Adrenal gland (tissue), 12 donors: ENCODE results near the gene PTTG2. TPM values are rescaled to one million over a fixed set of nuclear protein-coding genes. Genes with fewer than 3 reads are reported as not detected.
A peak's percentile ranks its signal among the peaks of the same experiment; 100 is the strongest.

Experiments
- DNase-seq, 7 donors: peaks; one replicate each; pipeline ENCODE4 v3.0.0-alpha.2; 2019 to 2020
- H3K27ac ChIP-seq, 5 donors: fragments of 200-600 bp; sonication (generic) in 4 of 5; 1 replicate in 3 of 5; 2 replicates in 2 of 5; pipeline versions ENCODE4 v1.5.1 to v1.8.0; 2016 to 2020; ENCODE audit warnings: mild to moderate bottlenecking in 1 of 5
- H3K27me3 ChIP-seq: fragments of 200-600 bp; 2 replicates; pipeline ENCODE4 v1.8.0; 2021
- H3K36me3 ChIP-seq, 2 donors: fragments of 200-600 bp; replicated peaks in 1 of 2; 1 replicate in 1 of 2; 2 replicates in 1 of 2; pipeline versions ENCODE4 v1.5.1 to v1.8.0; 2018 to 2022
- H3K4me1 ChIP-seq, 2 donors: fragments of 200-600 bp; replicated peaks in 1 of 2; 1 replicate in 1 of 2; 2 replicates in 1 of 2; pipeline versions ENCODE4 v1.5.1 to v1.8.0; 2018 to 2021
- H3K4me3 ChIP-seq, 4 donors: fragments of 200-600 bp; sonication (generic) in 3 of 4; one replicate each; pipeline ENCODE4 v1.5.1; 2016 to 2018
- H3K9me3 ChIP-seq, 3 donors: fragments of 200-600 bp; sonication (generic) in 1 of 3; replicated peaks in 1 of 3; 1 replicate in 2 of 3; 2 replicates in 1 of 3; pipeline versions ENCODE4 v1.5.1 to v1.8.0; 2016 to 2021
- CTCF ChIP-seq, 6 experiments: fragments of 450-650 bp in 4 of 6; fragments of 200-600 bp in 2 of 6; sonication (generic) in 1 of 6; IDR thresholded peaks; 1 replicate in 5 of 6; 2 replicates in 1 of 6; pipeline versions ENCODE4 v1.5.1 to v1.8.0; 2016 to 2021; ENCODE audit warnings: antibody characterized with exemption in 6 of 6, mild to moderate bottlenecking in 2 of 6, moderate library complexity in 1 of 6
- POLR2A ChIP-seq, 2 donors: fragments of 450-650 bp; IDR thresholded peaks; one replicate each; pipeline ENCODE4 v1.6.1; 2017; ENCODE audit warnings: antibody characterized with exemption in 2 of 2, mild to moderate bottlenecking in 2 of 2, moderate library complexity in 1 of 2
- WGBS, 4 donors: extraction: QIAGEN DNeasy Blood & Tissue Kit in 2 of 4; methylation state at CpG; one replicate each; pipeline versions ENCODE4 v1.1.5 to v1.1.7; 2013 to 2017; 5-methylcytosine and 5-hydroxymethylcytosine counted together
- intact Hi-C, 2 donors: fragments of 100-400 bp; cut with DNase I; formaldehyde crosslinking; loops; one replicate each; pipeline versions ENCODE4 v1.14.1 to v1.15.0; 2022 to 2023
- polyA plus RNA-seq, 3 donors: library from polyadenylated mRNA; stranded (reverse); fragments of 200-250 nt in 2 of 3; fragments of 350-450 nt in 1 of 3; fragmentation: Illumina TruSeq in 1 of 3; extraction: RNeasy Lipid Tissue Mini Kit (QIAGEN cat#74804) in 1 of 3; gene quantifications; one replicate each; pipeline ENCODE4 v1.2.3, GENCODE V29; 2013 to 2014
- total RNA-seq, 9 donors: library from RNA; depleted of rRNA in 4 of 9; stranded (reverse); fragments of >200 nt in 4 of 9; fragments of 120-200 nt in 1 of 9; fragmentation: NEBNext Ultra II Directional in 1 of 9; extraction: Animal tissue kit (Norgen Biotek cat#: 25700) in 1 of 9; gene quantifications; one replicate each; pipeline versions ENCODE4 v1.1.0 to v1.2.4, GENCODE V29; 2013 to 2023
- donor health status: healthy with polysubstance abuse.
- donor health status: Bipolar disorder and iron deficiency.
- donor health status: DM: yes; HTN: yes; CAD: no.
- donor health status: DM: no; HTN: no; CAD: no.
- donor health status: DM: no; HTN: no; CAD: no.
- donor health status: DM: yes; HTN: yes; CAD: no.

The PTTG2 gene
- total and polyA plus RNA-seq, 12 donors: 0.13 to 1.2 (median 0.32) TPM; not detected in 7

- WGBS, 4 donors: 44 to 63% (median 52%) methylated on average over 6 to 7 of the region's 7 CpGs
- Histone ChIP-seq H3K36me3 (no peaks in the 10 kb centered on the region), H3K27me3 (no peaks in the 10 kb centered on the region), H3K4me3 (no peak overlapping the region), H3K4me1 (peaks cover 0 to 4% of the 10 kb centered on the region in 2 donors), H3K9me3 (no peaks in the 10 kb centered on the region), H3K27ac (no peak overlapping the region)
- TF ChIP-seq CTCF (IDR thresholded peaks at IDR 0.05) (no peak), POLR2A (IDR thresholded peaks at IDR 0.05) (no peak)
- intact Hi-C loops: no loop called here
- DNase-seq: peak; percentile 39 to 75 (median 65)
These were observed 23.2 kb upstream of the PTTG2 start for GRCh38 chr4:37936889-37937498.

- peaks cover 0 to 4% of the 10 kb centered on the region in 2 donors for H3K4me1 ChIP-seq
- no peak overlapping the region for H3K27ac ChIP-seq
- H3K9me3 ChIP-seq: no peaks in the 10 kb centered on the region
- 90 to 93% (median 92%) methylated on average over 3 of the region's 3 CpGs for WGBS, 4 donors
- no peak overlapping the region for H3K4me3 ChIP-seq
- H3K36me3 ChIP-seq: no peaks in the 10 kb centered on the region
- no peak for DNase-seq
- intact Hi-C loops: no loop called here
- H3K27me3 ChIP-seq: no peaks in the 10 kb centered on the region
- no peak for TF ChIP-seq CTCF (IDR thresholded peaks at IDR 0.05)
- no peak for TF ChIP-seq POLR2A (IDR thresholded peaks at IDR 0.05)
These were observed 22.0 kb upstream of the PTTG2 start for GRCh38 chr4:37938208-37938607.

- Histone ChIP-seq H3K36me3 (no peaks in the 10 kb centered on the region), H3K4me3 (no peak overlapping the region), H3K9me3 (no peaks in the 10 kb centered on the region), H3K4me1 (peaks cover 10 to 13% of the 10 kb centered on the region in 2 donors), H3K27me3 (no peaks in the 10 kb centered on the region), H3K27ac (peak overlapping the region in 1 of 5 donors; percentile 5)
- DNase-seq: peak; percentile 26 to 57 (median 38)
- intact Hi-C loops: no loop called here
- 73 to 79% (median 76%) methylated on average over 10 of the region's 10 CpGs for WGBS, 4 donors
- TF ChIP-seq POLR2A (IDR thresholded peaks at IDR 0.05) (no peak), CTCF (IDR thresholded peaks at IDR 0.05) (no peak)
These were observed 13.6 kb upstream of the PTTG2 start for GRCh38 chr4:37946503-37947179.

- no peak overlapping the region for H3K27ac ChIP-seq
- intact Hi-C loops: no loop called here
- H3K27me3 ChIP-seq: no peaks in the 10 kb centered on the region
- no peaks in the 10 kb centered on the region for H3K9me3 ChIP-seq
- H3K4me3 ChIP-seq: no peak overlapping the region
- DNase-seq: no peak
- 80 to 92% (median 86%) methylated on average over 4 of the region's 4 CpGs for WGBS, 4 donors
- TF ChIP-seq CTCF (IDR thresholded peaks at IDR 0.05) (no peak), POLR2A (IDR thresholded peaks at IDR 0.05) (no peak)
- H3K36me3 ChIP-seq: no peaks in the 10 kb centered on the region
- peaks cover 10 to 13% of the 10 kb centered on the region in 2 donors for H3K4me1 ChIP-seq
These were observed 11.7 kb upstream of the PTTG2 start for GRCh38 chr4:37948542-37948941.
